NCI-H526 (cell line): Measurements from ENCODE around the gene KCNK7.

ENCODE experiments used
- DNase-seq, 2 experiments: peaks; one replicate each; lab custom pipeline; 2025; lab: John Stamatoyannopoulos, UW

KCNK7 gene

DNA sequence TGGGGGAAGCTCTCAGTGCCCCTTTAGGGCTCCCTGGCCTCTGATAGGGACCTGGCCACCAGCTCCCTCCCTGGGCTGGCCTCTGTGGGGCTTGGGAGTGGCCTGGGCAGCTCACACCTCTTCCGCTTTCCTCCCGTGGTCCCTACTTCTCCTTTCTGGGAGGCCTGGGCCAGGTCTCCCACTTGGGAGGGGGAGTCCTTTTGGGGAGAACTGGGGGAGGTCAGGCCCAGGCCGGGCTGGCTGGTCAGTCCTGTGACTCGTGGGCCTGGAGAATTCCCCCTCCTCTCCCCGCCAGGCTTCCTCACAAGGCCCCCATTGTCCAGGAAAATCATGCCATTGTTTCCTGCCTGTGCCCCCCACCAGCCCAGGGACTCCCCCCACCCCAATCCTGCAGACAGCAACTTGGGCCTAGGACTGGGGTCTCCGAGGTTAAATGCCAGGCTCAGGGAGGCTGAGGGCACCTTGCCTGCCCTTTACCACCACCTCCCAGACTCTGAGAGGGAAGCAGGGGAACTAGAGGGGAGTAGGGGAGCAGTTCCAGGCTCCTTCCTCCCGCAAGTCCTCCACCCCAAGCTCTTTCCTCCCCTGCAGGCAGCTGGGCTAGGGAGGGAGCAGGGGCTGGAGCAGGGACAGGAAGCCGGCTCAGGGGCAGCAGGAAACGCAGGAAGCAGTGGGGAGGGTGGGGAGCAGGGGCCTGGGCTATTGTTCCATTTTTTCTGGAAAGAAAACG, 15.6 kb upstream of the KCNK7 start:
- no peak for DNase-seq

- DNase-seq, result no peak
Measured at GRCh38 chr11:65610404-65610803, 14.8 kb upstream of the KCNK7 start.

GRCh38 chr11:65609665-65610064, 14.1 kb upstream of the KCNK7 start:
- DNase-seq, result no peak

DNA sequence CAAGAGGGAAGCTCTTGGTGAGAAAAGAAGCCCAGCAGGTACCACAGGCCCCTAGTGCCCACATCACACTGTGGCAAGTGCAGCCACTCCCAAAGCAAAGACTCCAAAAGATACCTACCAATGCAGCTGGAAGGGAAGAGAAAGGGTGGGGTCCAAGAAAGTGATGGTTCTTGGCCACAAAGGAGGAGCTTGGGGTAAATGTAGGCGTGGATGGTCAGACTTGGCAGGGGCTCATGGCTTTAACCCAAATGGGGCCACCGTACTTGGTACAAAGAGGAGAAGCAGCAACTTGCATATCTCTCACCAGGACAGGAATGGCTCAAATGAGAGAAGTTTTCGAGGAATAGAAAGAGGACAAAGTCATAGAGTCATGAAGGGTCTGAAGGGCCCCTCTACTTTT, 13.6 kb upstream of the KCNK7 start:
- DNase-seq, result no peak

GRCh38 chr11:65607614-65608426, 12.2 kb upstream of the KCNK7 start:
- no peak for DNase-seq

DNA sequence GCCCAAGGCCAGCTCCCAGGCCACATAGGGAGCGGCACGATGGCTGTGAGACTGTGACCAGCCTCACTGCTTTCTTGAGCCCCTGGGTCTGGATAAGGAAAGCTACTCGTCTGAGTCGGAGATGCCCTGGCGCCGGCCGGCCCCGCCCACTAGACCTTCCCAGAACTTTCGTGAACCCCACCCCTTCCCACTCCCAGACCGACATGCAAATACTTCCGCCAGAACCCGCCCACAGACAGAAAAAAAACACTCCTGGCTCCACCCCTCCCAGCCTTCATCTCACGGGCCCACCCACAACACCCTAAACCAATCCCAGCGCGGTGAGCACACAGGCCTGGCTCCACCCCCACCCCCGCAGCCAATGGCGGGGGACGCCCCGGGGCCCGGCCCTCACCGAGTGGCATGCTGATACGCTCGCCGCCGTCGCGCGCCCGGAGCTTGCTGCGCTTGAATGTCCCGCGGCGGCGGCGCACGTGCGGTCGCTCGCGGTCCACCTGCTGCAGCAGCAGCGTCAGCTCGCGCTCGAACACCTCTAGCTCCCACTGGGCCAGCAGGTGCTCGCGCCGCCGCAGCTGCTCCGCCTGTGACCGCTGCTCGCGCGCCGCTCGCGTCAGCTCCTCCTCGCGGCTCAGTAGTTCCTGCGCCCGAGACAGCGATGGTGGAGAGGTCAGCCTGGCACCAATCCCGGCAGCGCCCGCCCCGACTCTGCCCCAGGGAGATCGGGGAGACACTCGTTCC, 11.4 kb upstream of the KCNK7 start:
- DNase-seq, result peak; percentile 56 to 80

GRCh38 chr11:65604258-65604657, 8.7 kb upstream of the KCNK7 start:
- DNase-seq, result no peak

GRCh38 chr11:65599955-65600246, 4.3 kb upstream of the KCNK7 start:
- DNase-seq, result no peak

DNA sequence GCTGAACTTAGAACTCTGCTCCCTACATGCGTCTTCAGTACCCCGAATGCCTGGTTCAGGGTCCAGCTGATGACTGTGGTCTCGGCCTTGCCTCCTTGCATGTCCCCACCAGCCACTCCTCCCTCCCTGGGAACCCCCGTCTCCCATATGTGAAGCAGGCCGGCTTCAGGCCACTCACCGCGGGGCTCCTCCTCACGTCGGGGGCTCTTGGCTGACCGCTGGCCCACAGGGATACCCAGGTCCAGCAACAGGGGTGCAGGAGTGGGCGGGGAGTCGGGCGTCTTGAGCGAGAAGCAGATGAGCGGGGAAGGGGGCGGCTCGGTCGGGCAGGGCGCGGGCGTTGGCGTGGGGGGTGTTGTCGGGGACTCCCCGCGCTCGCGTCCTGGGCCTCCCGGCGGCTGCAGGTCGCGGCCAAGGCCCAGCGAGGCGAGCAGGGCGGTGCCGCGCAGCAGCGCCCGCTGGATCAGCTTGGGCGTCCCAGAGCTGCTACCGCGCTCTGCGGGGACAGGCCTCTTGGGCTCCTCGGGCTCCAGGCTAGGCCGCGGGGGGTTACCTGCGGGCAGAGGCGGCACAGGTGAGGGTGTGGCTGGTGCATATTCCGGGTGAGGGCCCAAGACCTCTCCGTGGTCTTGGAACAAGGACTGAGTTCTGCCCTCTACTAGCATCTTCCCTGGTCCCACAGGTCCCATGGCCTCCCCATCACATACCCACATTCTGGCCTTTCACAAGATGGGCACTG, 3.8 kb upstream of the KCNK7 start:
- no peak for DNase-seq

DNA sequence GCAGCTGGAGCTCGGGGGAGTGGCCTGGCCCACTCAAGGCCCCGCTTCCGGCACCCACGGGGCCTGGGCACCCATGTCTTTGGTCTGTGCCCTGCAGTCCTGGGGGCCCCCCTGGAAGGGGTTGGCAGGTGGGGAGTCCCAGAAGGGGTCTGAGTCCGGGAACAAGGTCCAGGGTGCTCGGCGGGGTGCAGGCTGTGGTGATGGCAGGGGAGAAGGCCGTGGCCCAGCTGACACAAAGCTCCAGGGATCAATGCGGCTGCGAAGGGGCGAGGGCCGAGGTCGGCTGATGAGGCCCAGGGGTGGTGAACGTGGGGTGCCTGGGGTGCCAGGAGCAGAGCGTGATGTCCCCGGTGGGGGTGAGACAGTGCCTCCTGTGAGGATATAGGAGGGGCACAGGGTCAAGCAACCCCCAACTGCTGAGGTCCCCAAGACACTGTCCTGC, 2.7 kb upstream of the KCNK7 start:
- DNase-seq, result no peak

- DNase-seq, result no peak
Measured at GRCh38 chr11:65596520-65596919, 920 bp upstream of the KCNK7 start.

DNA sequence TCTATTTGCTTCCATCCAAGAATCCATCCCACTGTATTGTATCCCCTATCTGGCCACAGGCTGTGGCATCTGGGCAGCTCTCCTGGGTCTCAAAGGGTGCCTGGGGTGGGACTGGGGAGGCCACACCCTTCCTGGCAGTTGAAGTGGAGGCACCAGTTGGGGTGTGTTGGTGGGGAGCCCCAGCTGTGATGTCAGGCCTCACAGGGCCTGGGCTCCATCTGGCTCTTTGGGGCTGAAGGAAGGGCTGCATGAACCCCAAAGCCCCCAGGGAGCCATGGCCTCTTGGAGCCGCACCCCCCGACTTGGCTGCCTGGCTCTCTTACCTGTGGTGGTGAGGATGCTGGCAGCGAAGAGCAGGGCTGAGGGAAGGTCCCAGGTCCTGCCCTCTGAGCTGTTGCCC, 469 bp downstream of the KCNK7 start:
- DNase-seq, result no peak

DNA sequence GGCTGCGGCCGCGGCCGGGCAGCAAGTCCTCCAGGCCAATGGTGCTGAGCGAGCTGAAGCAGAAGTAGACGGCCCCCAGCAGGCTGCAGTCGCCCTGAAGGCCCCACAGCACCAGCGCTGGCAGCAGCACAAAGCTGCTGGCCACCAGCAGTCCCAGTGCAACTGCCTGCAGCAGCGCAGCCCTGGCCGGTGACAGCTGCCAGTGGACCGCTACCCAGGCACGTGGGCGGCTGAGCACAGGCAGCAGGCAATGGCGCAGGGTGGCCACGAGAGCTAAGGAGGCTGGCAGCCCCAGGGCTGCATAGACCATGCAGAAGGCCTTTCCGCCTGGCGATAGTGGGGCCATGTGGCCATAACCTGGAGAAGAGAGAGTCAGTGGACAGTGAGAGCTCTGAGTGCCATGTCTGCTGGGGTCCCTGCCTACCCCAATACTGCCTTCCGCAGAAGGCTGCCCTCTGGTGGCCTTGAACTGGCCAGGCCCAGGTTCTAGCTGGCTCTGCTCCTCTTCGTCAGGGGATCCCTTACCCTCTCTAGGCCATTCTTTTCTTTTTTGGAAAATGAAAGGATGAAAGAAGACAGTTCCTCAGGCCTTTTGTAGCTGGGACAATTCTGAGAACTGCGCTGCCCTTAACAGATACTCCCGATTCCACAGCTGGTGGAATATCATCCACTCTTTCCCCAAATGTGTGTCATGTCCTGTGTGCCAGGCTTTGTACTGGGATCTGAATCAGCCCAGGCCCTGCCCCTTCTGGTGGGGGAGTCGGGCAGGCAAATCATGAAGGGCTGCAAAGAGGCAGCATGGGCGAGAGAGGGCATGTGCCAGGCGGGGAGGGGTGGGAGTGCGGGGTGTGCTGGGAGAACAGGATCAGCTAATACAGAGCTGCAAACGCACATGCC, 1.8 kb downstream of the KCNK7 start:
- DNase-seq, result peak in 1 of 2 experiments; percentile 77

DNA sequence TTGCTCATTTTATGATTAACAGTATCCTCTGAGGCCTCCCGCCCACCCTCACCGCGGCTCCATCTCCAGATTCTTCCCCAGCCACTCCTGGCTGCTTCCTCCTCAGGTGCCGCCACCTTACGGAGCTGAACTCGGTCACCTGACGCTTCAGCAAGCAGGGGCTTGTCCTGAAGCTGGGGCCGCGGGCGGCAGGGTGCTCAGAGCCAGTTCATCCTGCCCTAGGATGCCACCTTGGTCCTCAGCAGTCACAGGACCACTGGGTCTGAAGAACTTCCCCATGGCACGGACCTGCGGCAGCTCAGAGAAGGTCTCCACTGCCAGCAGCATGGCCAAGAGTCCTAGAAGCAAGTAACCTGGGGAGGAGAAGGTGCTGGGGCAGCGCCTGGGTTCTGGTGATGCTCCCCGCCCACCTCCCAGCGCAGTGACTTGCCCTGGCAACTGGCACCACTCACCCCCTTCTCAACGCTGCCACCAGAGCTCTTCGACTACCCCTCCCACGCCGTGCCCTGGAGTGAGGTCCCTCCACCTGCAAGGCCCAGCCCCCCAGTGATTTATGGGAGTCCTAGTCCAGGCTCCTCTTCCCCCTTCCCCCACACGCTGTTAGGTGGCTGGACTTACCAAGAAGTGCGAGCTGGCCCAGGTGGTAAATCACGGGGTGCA, 2.6 kb downstream of the KCNK7 start:
- DNase-seq, result peak; percentile 41 to 72

DNA sequence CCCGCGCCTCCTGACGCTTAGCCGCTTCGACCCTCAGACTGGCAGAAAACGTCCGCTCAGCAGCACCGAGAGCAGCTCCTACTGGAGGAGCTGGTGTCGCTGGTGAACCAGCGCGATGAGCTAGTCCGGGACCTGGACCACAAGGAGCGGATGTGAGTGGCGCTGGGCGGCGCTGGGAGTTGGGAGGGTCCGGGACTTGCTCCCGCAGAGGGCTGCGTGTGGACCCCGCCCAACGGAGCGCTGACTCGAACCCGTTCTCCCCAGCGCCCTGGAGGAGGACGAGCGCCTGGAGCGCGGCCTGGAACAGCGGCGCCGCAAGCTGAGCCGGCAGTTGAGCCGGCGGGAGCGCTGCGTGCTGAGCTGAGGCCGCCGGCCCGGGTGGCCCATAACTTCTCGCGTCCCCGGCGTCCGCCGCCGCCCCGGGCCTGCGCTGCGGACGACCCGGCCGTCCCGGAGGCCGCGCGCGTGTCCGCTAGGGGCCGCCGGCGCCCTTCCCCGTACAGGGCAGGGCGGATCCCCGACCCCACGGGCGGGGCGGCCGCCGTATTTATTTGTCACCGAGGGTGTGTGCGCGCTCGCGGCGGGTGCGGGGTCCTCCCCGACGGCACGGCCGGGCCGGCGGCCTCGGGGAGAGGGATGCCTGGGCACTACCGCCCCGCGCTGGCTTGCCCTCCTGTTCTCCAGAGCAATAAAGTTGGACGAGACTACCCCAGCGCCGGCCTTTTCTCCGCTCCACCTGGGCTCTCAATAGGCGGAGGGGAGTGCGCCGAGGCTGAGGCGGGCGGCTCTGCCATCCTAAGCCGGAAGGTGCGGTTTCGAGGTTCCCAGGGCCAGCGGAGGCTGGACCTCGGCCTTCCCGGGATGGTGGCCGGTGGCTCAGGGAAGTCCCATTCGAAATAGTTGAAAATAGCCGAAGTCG, 3.4 kb downstream of the KCNK7 start:
- DNase-seq, result peak in 1 of 2 experiments; percentile 79

GRCh38 chr11:65590240-65590738, 5.3 kb downstream of the KCNK7 start:
- no peak for DNase-seq

GRCh38 chr11:65589444-65590239, 6.0 kb downstream of the KCNK7 start:
- no peak for DNase-seq
